HG02798 (cell line): ENCODE results near the gene F2RL1.
"Not testable (repeated sequence)": the region's sequence is repeated elsewhere in the genome, so short reads cannot be mapped to it uniquely, and the experiment has no call there.

ENCODE experiments used
- ATAC-seq: cut with Tn5 transposase; IDR thresholded peaks from one replicate; pipeline ENCODE4 v1.9.1; 2021; ENCODE audit warnings: mild to moderate bottlenecking; ENCODE audit not compliant: unreplicated experiment, poor library complexity

The F2RL1 gene

GRCh38 chr5:76845890-76846289, 27.1 kb downstream of the F2RL1 start:
- ATAC-seq = no peak

DNA sequence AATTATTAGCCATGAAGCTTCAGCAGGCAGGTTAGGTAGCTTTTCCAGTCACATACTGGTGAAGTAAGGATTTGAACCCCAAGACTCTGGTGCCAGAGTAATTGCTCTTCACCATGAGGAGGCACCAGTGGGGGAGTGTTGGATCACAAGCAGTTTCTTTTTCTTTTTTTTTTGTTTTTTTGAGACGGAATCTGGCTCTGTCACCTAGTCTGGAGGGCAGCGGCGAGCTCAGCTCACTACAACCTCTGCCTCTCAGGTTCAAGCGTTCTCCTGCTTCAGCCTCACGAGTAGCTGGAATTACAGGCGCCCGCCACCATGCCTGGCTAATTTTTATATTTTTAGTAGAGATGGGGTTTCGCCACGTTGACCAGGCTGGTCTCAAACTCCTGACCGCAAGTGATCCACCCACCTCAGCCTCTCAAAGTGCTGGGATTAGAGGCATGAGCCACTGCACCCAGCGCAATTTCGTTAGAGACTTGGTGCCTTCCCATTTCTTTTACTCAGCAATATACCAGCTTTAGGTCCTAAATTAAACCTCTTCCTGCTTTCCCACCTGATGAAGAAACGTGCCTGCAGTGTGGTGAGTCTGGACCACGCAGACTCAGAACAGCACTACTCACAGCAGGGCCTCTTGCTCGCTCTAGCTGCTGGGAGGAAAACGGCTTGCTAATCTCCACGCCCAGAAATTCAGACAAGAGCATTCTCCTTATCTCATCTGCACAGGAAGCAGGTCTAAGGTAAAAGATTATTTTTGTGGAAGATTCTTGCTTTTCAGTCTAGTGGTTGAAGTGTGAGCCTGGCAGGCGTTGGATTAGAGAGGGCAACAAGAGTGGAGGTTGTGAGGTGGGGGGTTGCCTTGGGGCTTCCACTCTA, 30.8 kb downstream of the F2RL1 start, which contains the start of gene S100Z:
S100Z (plus strand) TSS at position 596 of the 873 bp plus-strand sequence. CDS start 25,346 bp downstream, outside the sequence.
- no peak for ATAC-seq

DNA sequence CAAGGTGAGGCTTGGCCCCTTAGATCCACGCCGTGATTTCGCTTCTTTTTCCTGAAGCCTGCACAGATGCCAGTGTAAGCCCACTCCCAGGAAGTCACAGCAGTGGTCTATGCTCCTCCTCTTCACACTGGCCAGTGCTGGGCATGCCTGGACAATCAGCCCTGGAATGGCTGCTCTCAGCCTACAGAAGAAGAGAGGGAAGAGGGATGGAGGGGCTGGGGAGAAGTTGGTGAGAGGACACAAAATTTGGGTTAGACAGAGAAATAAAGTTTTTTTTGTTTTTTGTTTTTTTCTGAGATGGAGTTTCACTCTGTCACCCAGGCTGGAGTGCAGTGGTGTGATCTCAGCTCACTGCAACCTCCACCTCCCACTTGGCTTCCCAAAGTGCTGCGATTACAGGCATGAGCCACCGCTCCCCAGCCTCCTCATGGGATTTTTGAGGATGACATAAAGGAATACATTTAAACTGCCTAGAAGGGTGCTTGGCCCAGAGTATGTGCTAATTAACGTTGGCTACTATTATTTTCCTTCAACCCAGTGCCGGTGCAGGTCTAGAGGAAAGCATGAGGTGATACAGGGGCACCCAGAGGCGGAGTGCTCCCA, 31.8 kb downstream of the F2RL1 start:
- no peak for ATAC-seq

GRCh38 chr5:76851728-76852369, 33.0 kb downstream of the F2RL1 start:
- no peak for ATAC-seq

- no peak for ATAC-seq
Observed at GRCh38 chr5:76852772-76853171, 33.9 kb downstream of the F2RL1 start.

DNA sequence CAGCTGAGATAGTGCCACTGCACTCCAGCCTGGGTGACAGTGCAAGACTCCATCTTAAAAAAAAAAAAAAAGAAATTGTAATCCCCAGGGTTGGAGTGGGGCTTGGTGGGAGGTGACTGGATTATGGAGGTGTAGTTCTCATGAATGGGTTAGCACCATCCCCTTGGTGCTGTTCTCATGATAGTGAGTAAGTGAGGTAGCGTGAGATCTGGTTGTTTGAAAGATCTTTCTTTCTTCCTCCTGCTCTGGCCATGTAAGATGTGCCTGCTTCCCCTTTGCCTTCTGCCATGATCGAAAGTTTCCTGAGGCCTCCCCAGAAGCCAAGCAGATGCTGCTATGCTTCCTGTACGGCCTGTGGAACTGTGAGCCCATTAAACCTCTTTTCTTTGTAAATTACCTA, 34.9 kb downstream of the F2RL1 start:
- ATAC-seq = not testable (repeated sequence)

DNA sequence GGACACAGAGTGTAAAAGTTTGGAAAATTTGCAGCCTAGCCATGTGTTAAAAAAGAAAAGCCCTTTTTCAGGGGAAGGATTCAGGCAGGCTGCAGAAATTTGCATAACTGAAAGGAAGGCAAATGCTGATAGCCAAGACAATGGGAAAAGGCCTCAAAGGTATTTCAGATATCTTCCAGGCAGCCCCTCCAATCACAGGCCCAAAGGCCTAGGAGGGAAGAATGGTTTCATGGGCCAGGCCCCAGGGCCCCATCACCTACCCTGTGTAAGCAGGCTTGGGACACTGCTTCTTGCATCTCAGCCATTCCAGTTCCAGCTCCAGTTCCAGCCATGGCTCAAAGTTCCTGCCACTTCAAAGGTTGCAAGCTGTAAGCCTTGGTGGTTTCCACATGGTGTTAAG, 35.8 kb downstream of the F2RL1 start:
- ATAC-seq = no peak

- not testable (repeated sequence) for ATAC-seq
Observed at GRCh38 chr5:76855501-76855900, 36.7 kb downstream of the F2RL1 start.

GRCh38 chr5:76855961-76856360, 37.1 kb downstream of the F2RL1 start:
- ATAC-seq = peak; percentile 52

DNA sequence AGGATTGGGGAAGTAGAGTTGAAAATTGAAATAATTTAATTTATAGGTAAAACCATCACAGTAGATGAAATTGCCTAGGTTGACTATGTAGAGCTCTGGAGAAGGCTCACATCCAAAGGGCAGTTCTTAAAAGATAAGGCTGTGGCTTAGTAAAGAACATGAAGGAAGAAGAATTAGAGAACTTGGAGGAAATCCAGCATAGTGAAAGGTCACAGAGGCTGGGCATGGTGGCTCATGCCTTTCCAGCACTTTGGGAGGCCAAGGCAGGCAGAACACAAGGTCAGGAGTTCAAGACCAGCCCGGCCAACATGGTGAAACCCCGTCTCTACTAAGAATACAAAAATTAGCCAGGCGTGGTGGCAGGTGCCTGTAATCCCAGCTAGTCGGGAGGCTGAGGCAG, 38.0 kb downstream of the F2RL1 start:
- not testable (repeated sequence) for ATAC-seq

DNA sequence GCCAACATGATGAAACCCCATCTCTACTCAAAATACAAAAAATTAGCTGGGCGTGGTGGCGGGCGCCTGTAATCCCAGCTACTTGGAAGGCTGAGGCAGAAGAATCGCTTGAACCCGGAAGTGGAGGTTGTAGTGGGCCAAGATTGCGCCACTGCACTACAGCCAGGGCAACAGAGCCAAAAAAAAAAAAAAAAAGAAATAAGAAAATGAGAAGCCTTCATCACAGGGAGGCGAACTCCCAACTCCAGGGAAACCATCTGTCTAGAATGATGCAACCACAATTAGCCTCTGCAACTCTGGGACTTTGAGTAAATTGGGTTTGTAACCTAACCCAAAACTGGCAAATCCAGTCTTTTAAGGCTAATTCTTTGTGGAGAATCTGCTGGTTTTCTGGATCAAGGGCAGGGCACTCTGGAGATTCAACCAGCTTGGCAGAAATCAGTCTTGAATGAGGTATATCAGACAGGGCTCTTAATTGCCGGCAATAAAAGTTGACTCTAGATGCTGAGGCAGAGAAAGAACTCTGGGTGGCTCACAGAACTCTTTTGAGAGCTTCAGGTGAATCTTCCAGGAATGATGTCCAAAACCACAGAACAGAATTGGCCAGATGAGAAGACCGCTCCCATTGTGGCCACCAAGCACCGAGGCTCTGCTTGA, 40.9 kb downstream of the F2RL1 start:
- no peak for ATAC-seq

DNA sequence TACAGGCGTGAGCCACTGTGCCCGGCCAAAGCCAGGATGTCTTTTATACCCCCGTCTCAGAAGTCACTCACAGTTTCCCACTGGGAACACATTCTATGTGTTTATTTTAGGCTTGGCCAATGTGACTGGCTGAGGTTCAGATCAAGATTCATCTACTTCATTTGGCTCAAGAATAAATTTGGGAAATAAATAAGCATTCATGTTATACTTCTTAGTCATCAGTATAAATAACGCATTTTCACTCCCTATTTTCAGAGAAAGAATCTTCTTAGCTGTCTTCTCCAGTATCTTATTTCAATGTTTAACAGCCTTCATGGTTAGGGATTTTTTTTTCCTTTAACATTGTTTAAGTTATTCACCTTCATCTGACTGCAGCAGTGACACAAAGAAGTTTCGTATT, 42.8 kb downstream of the F2RL1 start:
- no peak for ATAC-seq

- no peak for ATAC-seq
Observed at GRCh38 chr5:76863001-76863400, 44.2 kb downstream of the F2RL1 start.

DNA sequence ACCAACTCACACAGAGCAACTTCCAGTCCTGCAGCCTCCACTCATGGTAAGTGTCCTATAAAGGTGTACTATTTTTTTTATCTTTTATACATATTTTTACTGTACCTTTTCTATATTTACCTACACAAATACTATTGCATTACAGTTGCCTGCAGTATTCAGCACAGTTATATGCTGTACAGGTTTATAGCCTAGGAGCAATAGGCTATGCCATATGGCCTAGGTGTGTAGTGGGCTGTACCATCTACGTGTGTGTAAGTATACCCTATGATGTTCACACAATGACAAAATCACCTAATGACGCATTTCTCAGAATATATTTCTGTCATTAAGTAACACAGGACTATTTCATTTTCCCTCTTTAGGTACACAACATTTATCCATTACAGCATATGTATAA, 47.7 kb downstream of the F2RL1 start:
- ATAC-seq = no peak

GRCh38 chr5:76867038-76867437, 48.2 kb downstream of the F2RL1 start:
- ATAC-seq = no peak

DNA sequence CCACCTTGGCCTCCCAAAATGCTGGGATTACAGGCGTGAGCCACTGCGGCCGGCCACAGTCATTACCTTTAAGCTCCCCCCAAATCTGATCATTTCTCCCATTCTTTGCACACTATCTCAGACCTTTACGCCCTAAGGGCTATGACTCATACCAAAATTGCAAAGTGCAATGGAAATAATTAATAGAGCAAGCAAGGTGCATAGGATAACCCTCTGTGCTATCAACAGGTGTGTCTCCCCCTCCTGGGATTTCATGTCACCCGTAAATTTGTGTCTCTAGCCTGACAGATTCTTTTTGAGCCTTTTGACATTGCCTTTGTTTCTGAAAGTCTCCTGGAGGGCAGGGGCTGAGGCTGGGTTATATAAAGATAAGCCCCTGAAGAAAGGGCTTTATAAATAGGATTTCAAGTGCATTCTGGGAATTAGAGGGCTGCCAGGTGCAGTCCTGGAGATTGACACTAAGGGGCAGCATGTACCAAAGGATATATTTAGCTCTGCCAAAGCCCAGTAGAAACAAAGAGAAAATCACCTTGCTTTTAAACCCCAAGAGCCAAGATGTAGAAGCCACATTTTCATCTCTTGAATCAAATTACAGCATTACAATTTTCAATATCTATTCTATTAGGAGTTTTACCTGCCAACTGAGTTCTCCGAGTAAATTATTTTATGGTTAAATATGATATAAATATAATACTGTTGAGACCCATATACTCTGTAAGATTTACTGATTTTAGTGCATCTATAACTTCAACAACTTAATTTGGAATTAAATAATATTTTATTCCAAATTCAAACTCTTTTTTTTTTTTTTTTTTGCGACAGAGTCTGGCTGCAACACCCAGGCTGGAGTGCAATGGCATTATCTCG, 49.2 kb downstream of the F2RL1 start:
- peak; percentile 68 for ATAC-seq

- ATAC-seq = no peak
Observed at GRCh38 chr5:76870046-76870445, 51.2 kb downstream of the F2RL1 start.

DNA sequence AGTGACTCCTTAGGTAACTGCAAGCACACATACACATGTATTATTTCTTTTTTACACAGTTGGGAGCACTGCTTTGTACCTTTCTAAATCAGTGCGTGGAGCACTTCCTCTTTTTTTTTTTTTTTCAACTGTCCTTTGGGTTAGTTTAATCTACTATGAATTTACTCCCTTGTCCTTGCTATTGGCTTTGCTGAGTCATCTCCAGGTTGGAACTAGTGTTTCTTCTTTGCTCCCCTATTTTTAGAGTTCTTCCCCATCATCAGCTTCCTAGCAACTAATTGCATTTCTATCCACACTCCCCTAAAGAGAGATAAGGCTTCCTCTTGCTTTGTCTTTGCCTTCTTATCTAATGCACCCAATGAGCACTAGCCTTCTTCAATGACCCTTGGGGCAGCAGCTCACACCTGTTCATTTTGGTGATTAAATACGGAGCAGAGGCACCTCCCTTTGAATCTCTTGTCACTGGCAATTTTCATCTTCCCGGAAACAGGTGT, 55.3 kb downstream of the F2RL1 start:
- ATAC-seq = no peak
